ENCODE data around the gene ADAMTS2.

ADAMTS2 gene

DNA sequence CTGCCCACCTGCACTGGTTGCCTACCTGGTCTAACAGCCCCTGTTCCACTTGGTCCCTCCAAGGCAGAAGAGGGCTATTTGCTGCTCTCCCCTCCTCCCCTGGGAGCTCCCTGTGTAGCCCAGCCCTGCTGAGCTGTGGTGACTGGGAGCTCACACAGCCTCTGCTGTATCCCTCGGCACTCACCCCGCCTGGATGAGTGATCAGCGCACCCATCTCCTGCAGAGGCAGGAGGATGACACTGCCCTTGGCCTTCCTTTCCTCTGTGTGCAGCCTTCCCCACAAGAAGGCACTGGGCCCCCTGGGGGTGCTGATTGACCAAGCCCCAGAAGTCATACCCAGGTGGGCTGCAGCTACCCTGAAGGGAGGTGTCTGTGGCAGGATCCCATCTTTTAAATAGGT, 134.2 kb downstream of the ADAMTS2 start:
- DNase-seq = no peak

DNA sequence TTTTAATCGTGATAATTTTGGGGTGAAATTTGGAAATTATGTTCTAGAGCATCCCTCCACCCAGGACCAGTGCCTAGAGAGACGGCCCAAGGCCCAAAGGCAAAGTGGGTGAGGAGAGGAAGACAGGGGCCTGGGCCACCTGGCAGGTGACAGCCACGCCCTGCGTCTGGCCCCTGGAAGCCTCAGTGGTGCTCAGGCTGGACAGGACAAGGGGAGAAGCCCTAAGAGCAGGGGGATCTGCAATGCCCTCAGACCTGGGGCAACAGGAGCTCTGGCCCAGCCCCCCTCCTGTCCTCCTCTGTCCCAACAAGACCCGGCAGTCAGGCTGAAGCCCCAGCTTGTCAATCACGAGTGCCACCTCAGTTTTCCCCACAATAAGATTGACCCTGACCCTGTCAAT, 134.8 kb downstream of the ADAMTS2 start:
- no peak for DNase-seq

- no peak for DNase-seq
Observed at GRCh38 chr5:179209359-179210150, 135.7 kb downstream of the ADAMTS2 start.

GRCh38 chr5:179208706-179209358, 136.4 kb downstream of the ADAMTS2 start:
- no peak for DNase-seq

- DNase-seq = no peak
Observed at GRCh38 chr5:179207920-179208705, 137.1 kb downstream of the ADAMTS2 start.

GRCh38 chr5:179207470-179207869, 137.8 kb downstream of the ADAMTS2 start:
- no peak for DNase-seq

DNA sequence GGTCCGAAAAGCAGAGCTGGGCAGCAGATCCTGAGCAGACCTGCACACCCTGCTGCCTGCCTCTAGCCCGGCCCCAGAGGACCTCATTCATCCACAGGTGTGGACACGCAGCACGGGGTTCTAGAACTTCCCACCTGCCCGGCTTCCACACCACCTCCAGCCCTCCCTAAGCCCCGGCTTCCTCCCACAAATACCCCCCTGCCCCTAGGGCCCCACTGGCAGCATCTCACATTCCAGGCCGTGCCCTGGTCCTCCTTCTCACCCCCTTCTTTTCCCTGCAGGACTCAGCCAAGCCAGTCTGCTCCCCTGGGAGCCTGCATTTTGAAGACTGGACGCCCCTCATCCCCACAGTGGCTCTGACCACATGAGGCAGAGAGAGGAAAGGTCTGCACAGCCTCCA, 138.9 kb downstream of the ADAMTS2 start:
- DNase-seq = no peak

DNA sequence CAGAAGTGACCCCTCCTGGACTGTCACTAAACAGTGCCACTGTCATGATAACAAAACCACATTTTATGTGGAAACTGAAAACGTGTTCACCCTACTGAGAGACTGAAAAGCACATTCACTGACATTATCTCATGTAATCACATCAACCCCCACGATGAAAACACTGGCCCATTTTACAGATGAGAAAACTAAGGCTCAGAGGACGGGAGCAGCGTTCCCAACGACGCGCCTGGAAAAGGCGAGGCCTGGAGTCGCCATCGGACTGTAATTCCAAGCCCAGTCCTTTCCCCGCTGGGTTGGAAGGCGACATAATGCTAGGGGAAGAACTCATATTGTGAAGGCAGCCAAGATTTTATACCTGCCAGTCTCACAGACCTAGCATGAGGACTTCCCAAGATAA, 140.0 kb downstream of the ADAMTS2 start:
- no peak for DNase-seq

GRCh38 chr5:179204572-179204971, 140.7 kb downstream of the ADAMTS2 start:
- DNase-seq = no peak

DNA sequence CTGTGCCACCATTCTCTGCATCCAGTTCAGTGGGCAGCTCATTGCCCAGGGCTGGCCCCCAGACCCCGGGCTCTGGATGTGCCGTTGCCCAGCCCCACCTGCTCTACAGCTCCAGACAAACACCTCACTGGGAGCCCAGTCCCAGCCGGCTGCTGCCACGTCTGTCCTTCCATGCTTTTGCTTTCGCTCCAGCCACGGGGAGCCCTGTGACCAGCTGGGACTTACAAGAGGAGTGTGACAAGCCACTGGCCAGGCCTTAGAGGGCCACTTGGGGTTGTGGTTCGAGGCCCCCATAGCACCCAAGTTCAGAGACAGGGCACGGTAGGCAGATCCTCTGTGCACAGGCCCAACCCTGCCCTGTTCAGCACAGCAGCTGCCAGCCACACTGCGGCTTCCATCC, 142.0 kb downstream of the ADAMTS2 start:
- no peak for DNase-seq

GRCh38 chr5:179201986-179202385, 143.3 kb downstream of the ADAMTS2 start:
- no peak for DNase-seq

DNA sequence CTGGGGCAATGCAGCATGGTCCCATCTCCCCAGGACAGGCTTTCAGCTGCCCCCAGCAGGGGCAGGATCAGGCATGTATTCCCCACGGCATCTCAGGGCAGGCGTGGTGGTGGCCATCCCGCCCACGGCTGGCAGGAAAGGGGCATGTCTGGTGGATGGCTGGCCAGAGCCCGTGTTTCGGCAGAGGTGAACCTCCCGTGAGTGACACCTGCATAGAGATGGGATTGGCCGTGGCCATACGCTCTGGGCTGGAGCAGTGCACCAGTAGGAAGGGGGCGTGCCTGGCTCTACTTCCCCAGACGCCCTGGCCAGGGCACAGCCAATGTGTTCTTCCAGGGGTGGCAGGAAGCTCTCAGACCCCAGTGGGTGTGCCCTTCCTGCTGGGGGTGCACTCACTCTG, 146.0 kb downstream of the ADAMTS2 start:
- no peak for DNase-seq

- no peak for DNase-seq
Observed at GRCh38 chr5:179198825-179199224, 146.4 kb downstream of the ADAMTS2 start.

DNA sequence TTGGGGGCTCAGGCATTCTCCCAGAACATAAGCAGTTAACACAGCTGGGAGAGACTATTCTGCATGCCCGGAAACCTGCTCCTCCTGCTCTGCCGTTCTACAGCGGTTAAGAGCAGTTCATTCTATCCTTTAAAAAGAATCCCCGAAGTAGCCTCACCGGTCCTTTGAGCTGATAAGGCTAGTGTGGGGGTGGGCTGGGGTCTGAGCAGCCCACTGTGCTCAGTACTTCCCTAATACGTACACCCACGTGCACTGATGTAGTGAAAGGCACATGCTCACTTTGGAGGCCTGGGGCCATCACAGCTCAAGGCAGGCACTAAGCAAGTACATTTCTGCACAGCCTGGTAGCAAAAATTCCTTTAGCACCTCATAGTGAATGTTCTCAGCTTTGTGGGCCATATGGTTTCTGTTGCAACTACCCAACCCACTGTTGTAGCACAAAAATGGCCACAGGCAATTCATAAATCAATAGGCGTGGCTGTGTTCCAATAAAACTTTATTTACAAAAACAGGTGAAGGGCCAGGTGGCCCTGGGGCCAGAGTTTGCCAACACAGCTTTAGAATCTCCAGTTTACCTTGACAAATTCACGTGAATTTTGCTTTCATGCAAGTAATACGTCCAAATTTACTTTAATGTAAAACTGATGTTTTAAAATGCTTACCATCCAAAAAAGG, 148.7 kb downstream of the ADAMTS2 start:
- no peak for DNase-seq

- no peak for DNase-seq
Observed at GRCh38 chr5:179195561-179196404, 149.5 kb downstream of the ADAMTS2 start.

DNA sequence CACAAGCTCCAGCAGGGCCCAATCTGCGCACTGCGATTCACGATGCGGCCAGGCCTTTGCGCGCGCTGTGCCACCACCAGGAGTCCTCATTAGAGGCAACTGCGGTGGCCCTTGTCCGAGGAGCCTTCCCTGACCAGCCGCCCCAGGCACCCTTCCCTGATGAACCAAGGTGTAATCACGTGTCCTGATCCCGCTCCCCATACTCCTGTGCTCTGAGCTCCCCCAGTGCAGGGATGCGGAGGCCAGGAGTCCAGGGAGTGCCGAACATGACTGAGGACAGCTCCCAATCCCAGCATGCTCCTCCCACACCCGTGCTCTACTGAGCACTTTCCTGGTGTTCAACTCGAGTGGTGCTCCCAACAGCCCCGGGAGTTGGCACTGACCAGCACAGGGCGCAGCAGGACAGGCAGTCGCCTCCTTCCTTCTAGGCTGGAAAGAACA, 150.3 kb downstream of the ADAMTS2 start:
- DNase-seq = no peak

DNA sequence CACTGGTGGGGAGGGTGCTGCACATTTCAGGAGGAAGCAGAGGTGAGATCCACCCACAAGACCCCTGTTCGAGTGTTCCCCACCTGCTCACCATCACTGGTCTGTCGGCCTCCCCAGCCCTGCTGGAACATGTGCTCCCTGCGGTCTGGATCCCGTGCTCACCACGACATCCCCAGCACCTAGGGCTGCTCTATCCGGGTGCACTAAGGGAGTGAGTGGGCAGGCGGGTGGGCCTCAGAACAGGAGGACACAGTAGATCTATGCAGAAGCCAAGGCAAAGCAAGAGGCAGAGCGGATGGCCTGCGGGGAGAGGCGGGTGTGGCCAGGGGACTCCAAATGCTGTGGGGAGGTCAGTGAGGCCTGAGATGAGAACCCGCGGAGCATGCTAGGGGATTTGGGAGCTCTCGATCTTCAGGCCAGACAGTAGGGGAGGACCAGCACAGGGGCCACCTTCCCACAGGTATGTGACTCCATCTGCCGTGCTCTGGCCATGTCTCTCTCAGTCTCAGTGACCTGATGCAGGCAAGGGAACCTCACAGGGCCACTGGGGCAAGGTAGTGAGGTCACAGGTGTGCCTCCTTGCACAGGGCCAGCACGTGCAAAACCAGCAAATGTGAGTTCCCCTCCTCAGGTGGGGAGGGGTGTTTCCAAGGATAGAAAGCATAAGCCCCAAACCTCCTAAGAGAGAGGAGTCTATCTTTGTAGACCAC, 150.9 kb downstream of the ADAMTS2 start:
- DNase-seq = no peak

- no peak for DNase-seq
Observed at GRCh38 chr5:179193746-179194145, 151.5 kb downstream of the ADAMTS2 start.

DNA sequence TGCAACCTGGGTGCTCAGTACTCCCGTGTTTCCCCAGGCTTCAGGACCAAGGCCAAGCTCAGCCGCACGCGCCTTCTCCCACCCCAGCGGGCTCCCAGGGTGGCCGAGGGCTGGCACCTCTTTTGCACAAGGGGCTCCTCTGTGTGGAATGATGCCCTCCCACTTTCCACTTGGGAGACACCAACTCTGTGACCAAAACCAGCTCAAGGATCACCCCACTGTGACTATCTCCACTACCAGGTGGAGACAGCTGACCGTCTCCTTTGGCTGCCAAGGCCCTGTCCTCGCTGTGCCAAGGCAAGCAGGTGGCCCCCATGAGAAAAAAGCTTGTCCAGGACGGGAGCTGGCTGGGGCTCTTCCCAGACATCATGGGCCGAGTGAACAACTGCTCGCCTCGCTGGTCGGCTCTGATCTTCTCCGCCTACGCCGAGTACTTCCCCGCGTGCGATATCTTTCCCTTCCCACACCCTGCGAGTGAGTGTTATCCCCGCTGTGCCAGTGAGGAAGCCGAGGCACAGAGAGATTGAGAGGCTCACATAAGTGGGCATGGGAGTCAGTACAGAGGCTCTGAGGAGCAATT, 152.3 kb downstream of the ADAMTS2 start:
- no peak for DNase-seq

DNA sequence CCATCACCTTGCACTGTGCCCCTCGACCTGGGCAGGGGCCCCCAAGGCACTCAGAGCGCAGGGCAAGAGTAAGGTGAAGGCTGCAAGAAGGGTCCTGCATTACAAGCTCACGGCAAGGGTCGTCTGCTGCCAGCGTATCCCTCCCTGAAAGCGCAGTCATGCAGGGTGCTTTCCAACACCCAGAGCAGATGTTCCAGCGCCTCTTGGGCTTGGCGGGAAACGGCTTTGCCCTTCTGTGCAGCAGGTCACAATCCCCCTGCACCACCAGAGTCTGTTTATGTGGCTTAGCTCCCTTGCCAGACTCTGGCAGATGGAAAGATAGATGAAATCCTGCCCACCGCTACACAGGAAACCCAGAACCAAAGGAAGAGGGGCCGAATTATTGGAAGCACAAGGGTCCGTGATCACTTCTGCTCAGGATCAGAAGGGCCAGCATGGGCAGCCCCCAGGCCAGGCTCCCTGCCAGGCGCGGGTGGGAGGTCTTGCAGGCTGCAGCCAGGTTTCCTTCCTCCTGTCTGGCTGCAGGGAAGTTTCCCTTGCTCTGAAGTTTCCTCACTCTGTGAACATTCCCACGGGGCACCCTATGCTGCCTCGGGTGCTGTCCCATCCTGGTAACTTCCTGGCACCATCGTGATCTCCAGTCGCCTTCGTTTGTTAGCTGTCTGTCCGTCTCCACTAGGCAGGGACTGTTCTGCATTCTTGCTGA, 152.9 kb downstream of the ADAMTS2 start:
- DNase-seq = no peak

Data from NCI-H1930 (cell line).